Cardiac muscle cell (in vitro differentiated cells and primary cell): ENCODE data around the gene THEMIS. TPM values are rescaled to one million over a fixed set of nuclear protein-coding genes. Genes with fewer than 3 reads are reported as not detected.
"Not testable (repeated sequence)": the region's sequence is repeated elsewhere in the genome, so short reads cannot be mapped to it uniquely, and the experiment has no call there.

Experiments
- DNase-seq, 2 donors: peaks; one replicate each; pipeline versions ENCODE4 v3.0.0 to v3.0.0-alpha.2; 2010 to 2017; ENCODE audit warnings: low read depth in 1 of 2, low spot score in 1 of 2
- H3K27ac ChIP-seq: fragments of 200-600 bp; sonication (generic); 2 replicates; pipeline ENCODE4 v1.5.1; 2016
- H3K27me3 ChIP-seq: fragments of 200-600 bp; sonication (generic); 2 replicates; pipeline ENCODE4 v1.6.0; 2016; ENCODE audit warnings: control low read depth
- H3K36me3 ChIP-seq: fragments of 200-600 bp; sonication (generic); 2 replicates; pipeline ENCODE4 v1.5.1; 2016; ENCODE audit warnings: control low read depth
- H3K4me1 ChIP-seq: fragments of 200-600 bp; sonication (generic); 2 replicates; pipeline ENCODE4 v1.8.1; 2017; ENCODE audit warnings: low read depth, mild to moderate bottlenecking, mixed run types
- H3K4me3 ChIP-seq: fragments of 200-600 bp; sonication (generic); 2 replicates; pipeline ENCODE4 v1.5.1; 2016; ENCODE audit warnings: mild to moderate bottlenecking
- H3K9me3 ChIP-seq: fragments of 200-600 bp; sonication (generic); 2 replicates; pipeline ENCODE4 v1.5.1; 2017; ENCODE audit warnings: low read depth, mild to moderate bottlenecking, control low read depth
- CTCF ChIP-seq: IDR thresholded peaks from 2 replicates; pipeline ENCODE4 v1.5.1; 2012; ENCODE audit warnings: low read depth, mild to moderate bottlenecking, low read length
- polyA plus RNA-seq: library from polyadenylated mRNA; unstranded; fragments of >200 nt; fragmentation: Nextera tagmentation; extraction: Ambion mirVana; gene quantifications from 2 replicates; pipeline ENCODE4 v1.2.1, GENCODE V29; 2016
- total RNA-seq: library from RNA; depleted of rRNA; stranded (reverse); fragments of >200 nt; gene quantifications from 2 replicates; pipeline ENCODE4 v1.2.3, GENCODE V29; 2016

THEMIS gene
- total and polyA plus RNA-seq, 2 experiments from 2014 or later: 0.06 TPM; not detected in 1

DNA sequence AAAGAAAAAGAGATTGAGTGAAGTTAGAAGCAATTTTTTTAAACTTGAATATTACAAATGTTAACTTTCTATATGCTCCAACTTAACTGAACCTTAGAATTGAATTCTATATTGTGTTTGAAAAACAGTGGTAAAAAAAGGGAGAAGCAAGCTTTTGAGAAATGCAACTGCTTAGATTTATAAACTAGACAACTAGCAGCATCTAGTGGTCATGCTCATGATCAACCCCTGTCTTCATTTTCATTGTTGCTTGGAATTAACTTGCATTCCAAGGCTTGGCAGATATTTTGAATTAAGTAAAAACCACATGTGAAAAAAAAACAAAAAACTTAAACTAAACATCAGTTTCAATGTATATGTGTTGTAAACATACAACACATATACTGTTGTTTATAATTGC, 210.8 kb downstream of the THEMIS start:
- no peaks in the 10 kb centered on the region for H3K27me3 ChIP-seq
- no peaks in the 10 kb centered on the region for H3K9me3 ChIP-seq
- peak; percentile 18 to 42 for DNase-seq
- no peak overlapping the region for H3K4me3 ChIP-seq
- H3K27ac ChIP-seq: no peak overlapping the region
- H3K4me1 ChIP-seq: no peaks in the 10 kb centered on the region
- peak; percentile 65 for TF ChIP-seq CTCF
- no peaks in the 10 kb centered on the region for H3K36me3 ChIP-seq

DNA sequence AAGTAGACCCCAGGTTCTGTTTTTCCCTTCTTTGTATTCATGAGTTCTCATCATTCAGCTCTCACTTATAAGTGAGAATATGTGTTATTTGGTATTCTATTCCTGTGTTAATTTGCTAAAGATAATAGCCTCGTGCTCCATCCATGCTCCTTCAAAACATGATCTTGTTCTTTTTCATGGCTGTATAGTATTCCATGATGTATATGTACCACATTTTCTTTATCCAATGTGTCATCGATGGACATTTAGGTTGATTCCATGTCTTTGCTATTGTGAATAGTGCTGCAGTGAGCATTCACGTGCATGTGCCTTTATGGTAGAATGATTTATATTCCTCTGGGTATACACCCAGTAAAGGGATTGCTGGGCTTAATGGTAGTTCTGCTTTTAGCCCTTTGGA, 213.4 kb downstream of the THEMIS start:
- H3K9me3 ChIP-seq, H3K4me3 ChIP-seq, H3K27me3 ChIP-seq, H3K27ac ChIP-seq, DNase-seq, H3K4me1 ChIP-seq, H3K36me3 ChIP-seq: not testable (repeated sequence)

- Histone ChIP-seq H3K27ac (no peak overlapping the region), H3K4me1 (no peaks in the 10 kb centered on the region), H3K27me3 (no peaks in the 10 kb centered on the region), H3K36me3 (no peaks in the 10 kb centered on the region), H3K4me3 (no peak overlapping the region), H3K9me3 (no peaks in the 10 kb centered on the region)
- peak in 1 of 2 donors; percentile 3 for DNase-seq
- no peak for TF ChIP-seq CTCF
Observed at GRCh38 chr6:127686084-127686483, 214.8 kb downstream of the THEMIS start.

DNA sequence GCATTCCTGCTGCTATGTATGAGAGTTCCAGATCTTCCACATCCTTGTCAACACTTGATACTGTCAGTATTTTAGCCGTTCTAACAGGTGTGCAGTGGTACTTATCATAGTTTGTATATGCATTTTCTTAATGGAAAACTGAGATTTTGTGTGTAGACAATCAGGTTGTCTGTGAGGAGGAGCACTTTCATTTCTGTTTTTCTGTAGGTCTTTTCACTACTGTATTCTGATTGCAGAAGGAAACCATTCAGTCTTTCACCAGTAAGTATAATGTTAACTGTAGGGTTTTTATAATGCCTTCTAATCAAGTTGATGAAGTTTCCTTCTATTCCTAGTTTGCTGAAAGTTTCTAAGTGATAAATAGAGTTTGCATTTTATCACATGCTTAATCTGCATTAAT, 216.4 kb downstream of the THEMIS start:
- no peaks in the 10 kb centered on the region for H3K36me3 ChIP-seq
- no peak overlapping the region for H3K27ac ChIP-seq
- H3K9me3 ChIP-seq: no peaks in the 10 kb centered on the region
- H3K27me3 ChIP-seq: no peaks in the 10 kb centered on the region
- TF ChIP-seq CTCF: no peak
- H3K4me3 ChIP-seq: no peak overlapping the region
- no peaks in the 10 kb centered on the region for H3K4me1 ChIP-seq
- no peak for DNase-seq
